Natural killer cell (primary cell): ENCODE results near the gene NAB2. TPM values are rescaled to one million over a fixed set of nuclear protein-coding genes. Genes with fewer than 3 reads are reported as not detected.

Source experiments
- ATAC-seq, 3 donors: fragments of 150-1000 bp in 2 of 3; fragments of 200-7000 bp in 1 of 3; cut with Tn5 transposase; 1 replicate in 1 of 3; 2 replicates in 2 of 3; pipeline ENCODE4 v1.10.0; 2021; ENCODE audit warnings: mild to moderate bottlenecking in 2 of 3, moderate library complexity in 2 of 3
- DNase-seq, 2 donors: peaks; one replicate each; pipeline versions ENCODE4 v3.0.0 to v3.0.0-alpha.2; 2013 to 2021; ENCODE audit warnings: mixed read lengths in 1 of 2
- H3K27ac ChIP-seq: one replicate; pipeline ENCODE4 v1.5.1; 2013; ENCODE audit warnings: mild to moderate bottlenecking, low read length
- H3K27me3 ChIP-seq: one replicate; pipeline ENCODE4 v1.6.1; 2013; ENCODE audit warnings: low read length; ENCODE audit not compliant: control insufficient read depth, insufficient read depth
- H3K36me3 ChIP-seq: one replicate; pipeline ENCODE4 v1.6.1; 2013; ENCODE audit warnings: low read length; ENCODE audit not compliant: control insufficient read depth, insufficient read depth
- H3K4me1 ChIP-seq: one replicate; pipeline ENCODE4 v1.6.1; 2013; ENCODE audit warnings: low read length; ENCODE audit not compliant: control insufficient read depth, insufficient read depth
- H3K4me3 ChIP-seq: one replicate; pipeline ENCODE4 v1.5.1; 2013; ENCODE audit warnings: low read length
- H3K9me3 ChIP-seq: one replicate; pipeline ENCODE4 v1.6.1; 2013; ENCODE audit warnings: low read length; ENCODE audit not compliant: control insufficient read depth, insufficient read depth
- H3K27ac Mint-ChIP-seq, 2 donors: one replicate each; pipeline ENCODE4 v1.8.0; 2022; ENCODE audit warnings: mild to moderate bottlenecking in 2 of 2, mixed read lengths in 2 of 2, moderate library complexity in 1 of 2
- H3K27me3 Mint-ChIP-seq, 2 donors: one replicate each; pipeline ENCODE4 v1.8.0; 2022; ENCODE audit warnings: low read depth in 2 of 2, mixed read lengths in 2 of 2
- H3K36me3 Mint-ChIP-seq: one replicate; pipeline ENCODE4 v1.8.0; 2022; ENCODE audit warnings: mixed read lengths
- H3K4me1 Mint-ChIP-seq, 2 donors: one replicate each; pipeline ENCODE4 v1.8.0; 2022; ENCODE audit warnings: mixed read lengths in 2 of 2
- H3K4me3 Mint-ChIP-seq: one replicate; pipeline ENCODE4 v1.8.0; 2022; ENCODE audit warnings: mild to moderate bottlenecking, moderate library complexity, mixed read lengths
- H3K9me3 Mint-ChIP-seq, 2 donors: one replicate each; pipeline ENCODE4 v1.8.0; 2022; ENCODE audit warnings: mixed read lengths in 2 of 2
- WGBS: methylation state at CpG from one replicate; pipeline ENCODE4 v1.1.7; 2013; ENCODE audit warnings: missing lambda C conversion rate; ENCODE audit not compliant: insufficient coverage; 5-methylcytosine and 5-hydroxymethylcytosine counted together
- intact Hi-C: fragments of 100-400 bp; cut with micrococcal nuclease; formaldehyde crosslinking; loops from one replicate; pipeline ENCODE4 v1.14.2; 2022
- total RNA-seq, 4 donors: library from RNA; stranded (reverse); fragments of 120-200 nt in 1 of 4; gene quantifications; one replicate each; pipeline versions ENCODE4 v1.2.3 to v1.2.4, GENCODE V29; 2013 to 2022
- TF ChIP-seq, protein P1 (sequence below): fragments of 200-600 bp; IDR thresholded peaks from one replicate; pipeline ENCODE4 v1.8.0; 2022; ENCODE audit warnings: antibody characterized with exemption

NAB2 gene, protein sequence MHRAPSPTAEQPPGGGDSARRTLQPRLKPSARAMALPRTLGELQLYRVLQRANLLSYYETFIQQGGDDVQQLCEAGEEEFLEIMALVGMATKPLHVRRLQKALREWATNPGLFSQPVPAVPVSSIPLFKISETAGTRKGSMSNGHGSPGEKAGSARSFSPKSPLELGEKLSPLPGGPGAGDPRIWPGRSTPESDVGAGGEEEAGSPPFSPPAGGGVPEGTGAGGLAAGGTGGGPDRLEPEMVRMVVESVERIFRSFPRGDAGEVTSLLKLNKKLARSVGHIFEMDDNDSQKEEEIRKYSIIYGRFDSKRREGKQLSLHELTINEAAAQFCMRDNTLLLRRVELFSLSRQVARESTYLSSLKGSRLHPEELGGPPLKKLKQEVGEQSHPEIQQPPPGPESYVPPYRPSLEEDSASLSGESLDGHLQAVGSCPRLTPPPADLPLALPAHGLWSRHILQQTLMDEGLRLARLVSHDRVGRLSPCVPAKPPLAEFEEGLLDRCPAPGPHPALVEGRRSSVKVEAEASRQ
- 1 to 10 TPM; 4.2 to 7.0 (median 5.4) TPM for total RNA-seq
- total RNA-seq (2013) = 6.0 TPM

DNA sequence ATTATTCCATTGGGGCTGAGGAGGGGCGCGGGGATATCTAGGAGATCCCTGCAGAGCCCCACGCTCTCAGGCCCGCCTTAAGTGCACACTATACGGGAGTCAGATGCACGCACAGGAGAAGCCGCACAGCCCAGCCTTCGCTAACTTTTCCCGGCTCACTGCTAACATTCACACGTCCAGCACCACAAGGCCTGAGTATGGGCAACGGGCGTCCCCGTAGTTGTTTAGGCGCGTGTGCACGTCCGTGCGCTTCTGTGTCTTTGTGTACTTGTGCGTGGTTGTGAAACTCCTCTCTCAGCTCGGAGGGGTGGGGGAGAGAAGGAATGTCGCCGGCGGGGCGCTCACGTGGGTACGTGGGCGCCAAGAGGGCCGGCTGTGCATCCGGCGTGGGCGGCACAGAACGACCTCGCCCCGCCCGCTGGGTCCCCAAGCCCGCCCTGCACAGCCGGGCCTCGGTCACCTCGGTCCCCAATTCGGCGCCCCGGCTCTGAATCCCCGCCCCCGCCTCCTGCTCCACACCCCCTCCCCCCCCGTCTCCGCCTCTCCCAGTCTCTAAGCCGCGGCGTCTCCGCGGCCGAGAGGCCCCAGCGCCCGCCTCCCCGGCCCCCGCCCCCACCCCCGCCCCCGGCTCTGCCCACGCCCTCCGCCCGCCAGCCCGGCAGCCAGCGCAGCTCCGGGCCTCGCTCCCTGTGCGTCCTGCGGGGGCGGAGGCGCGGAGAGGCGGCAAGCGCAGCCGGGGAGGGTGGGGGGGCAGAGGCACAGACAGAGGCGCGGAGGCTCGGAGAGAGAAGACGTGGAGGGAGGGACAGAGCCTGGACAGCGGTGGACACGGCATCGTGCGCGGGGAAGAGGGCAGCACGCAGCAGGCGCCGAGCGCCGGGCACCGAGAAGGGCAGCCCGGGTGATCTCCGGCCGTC, at the start of gene NAB2:
TSS of gene NAB2 (plus strand) at position 761 of the 917 bp plus-strand sequence. CDS start 158 bp downstream, outside the sequence.
- DNase-seq (peak; percentile 84 to 97), ATAC-seq (peak; percentile 73 to 90 (median 81))
- Mint-ChIP-seq H3K9me3 (no peaks in the 10 kb centered on the region), H3K36me3 (no peaks in the 10 kb centered on the region), H3K4me1 (peaks cover 25 to 42% of the 10 kb centered on the region in 2 donors), H3K27ac (peak within 1 kb of the TSS; percentile 92 to 95), H3K27me3 (no peaks in the 10 kb centered on the region), H3K4me3 (peak within 1 kb of the TSS; percentile 90)
- peaks cover 1% of the 10 kb centered on the region for H3K36me3 ChIP-seq
- intact Hi-C loops = loop anchor here (1.0 kb wide), 1 partner anchor 9 kb away; no protein-coding TSS in a partner anchor
- peaks cover 45% of the 10 kb centered on the region for H3K4me1 ChIP-seq
- H3K9me3 ChIP-seq = no peaks in the 10 kb centered on the region
- H3K27me3 ChIP-seq = no peaks in the 10 kb centered on the region
- TF ChIP-seq, protein P1, sequence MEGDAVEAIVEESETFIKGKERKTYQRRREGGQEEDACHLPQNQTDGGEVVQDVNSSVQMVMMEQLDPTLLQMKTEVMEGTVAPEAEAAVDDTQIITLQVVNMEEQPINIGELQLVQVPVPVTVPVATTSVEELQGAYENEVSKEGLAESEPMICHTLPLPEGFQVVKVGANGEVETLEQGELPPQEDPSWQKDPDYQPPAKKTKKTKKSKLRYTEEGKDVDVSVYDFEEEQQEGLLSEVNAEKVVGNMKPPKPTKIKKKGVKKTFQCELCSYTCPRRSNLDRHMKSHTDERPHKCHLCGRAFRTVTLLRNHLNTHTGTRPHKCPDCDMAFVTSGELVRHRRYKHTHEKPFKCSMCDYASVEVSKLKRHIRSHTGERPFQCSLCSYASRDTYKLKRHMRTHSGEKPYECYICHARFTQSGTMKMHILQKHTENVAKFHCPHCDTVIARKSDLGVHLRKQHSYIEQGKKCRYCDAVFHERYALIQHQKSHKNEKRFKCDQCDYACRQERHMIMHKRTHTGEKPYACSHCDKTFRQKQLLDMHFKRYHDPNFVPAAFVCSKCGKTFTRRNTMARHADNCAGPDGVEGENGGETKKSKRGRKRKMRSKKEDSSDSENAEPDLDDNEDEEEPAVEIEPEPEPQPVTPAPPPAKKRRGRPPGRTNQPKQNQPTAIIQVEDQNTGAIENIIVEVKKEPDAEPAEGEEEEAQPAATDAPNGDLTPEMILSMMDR = no peak
- 0% methylated on average over 73 of the region's 91 CpGs for WGBS
- peak within 1 kb of the TSS; percentile 71 for H3K4me3 ChIP-seq
- peak within 1 kb of the TSS; percentile 100 for H3K27ac ChIP-seq

DNA sequence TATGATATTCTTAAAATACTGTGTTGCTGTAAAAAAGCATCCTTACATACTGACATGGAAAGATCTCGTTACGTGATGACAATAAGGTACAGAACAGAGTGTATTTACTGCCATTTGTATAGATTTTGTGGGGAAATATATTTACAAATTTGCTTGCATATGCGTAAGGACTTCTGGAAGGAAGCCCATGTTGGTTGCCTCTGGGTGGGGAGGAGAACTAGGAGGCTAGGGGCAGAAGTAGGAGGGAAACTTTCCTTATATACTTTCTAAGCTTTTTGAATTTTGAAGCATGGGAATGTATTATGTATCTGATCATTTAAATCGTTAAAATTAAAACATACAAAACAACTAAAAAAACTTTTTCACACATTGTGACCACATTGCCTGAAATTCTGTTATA, 48.7 kb upstream of the NAB2 start:
- Histone ChIP-seq H3K4me1 (no peaks in the 10 kb centered on the region), H3K9me3 (no peaks in the 10 kb centered on the region), H3K4me3 (no peak overlapping the region), H3K27ac (no peak overlapping the region), H3K27me3 (no peaks in the 10 kb centered on the region), H3K36me3 (no peaks in the 10 kb centered on the region)
- Mint-ChIP-seq H3K27me3 (peaks cover 12 to 19% of the 10 kb centered on the region in 2 donors), H3K4me3 (no peak overlapping the region), H3K36me3 (no peaks in the 10 kb centered on the region), H3K27ac (no peak overlapping the region), H3K4me1 (no peaks in the 10 kb centered on the region), H3K9me3 (no peaks in the 10 kb centered on the region)
- TF ChIP-seq, protein P1 = no peak
- DNase-seq (no peak), ATAC-seq (no peak)
- 97% methylated on average over 3 of the region's 4 CpGs for WGBS
- intact Hi-C loops = no loop called here

DNA sequence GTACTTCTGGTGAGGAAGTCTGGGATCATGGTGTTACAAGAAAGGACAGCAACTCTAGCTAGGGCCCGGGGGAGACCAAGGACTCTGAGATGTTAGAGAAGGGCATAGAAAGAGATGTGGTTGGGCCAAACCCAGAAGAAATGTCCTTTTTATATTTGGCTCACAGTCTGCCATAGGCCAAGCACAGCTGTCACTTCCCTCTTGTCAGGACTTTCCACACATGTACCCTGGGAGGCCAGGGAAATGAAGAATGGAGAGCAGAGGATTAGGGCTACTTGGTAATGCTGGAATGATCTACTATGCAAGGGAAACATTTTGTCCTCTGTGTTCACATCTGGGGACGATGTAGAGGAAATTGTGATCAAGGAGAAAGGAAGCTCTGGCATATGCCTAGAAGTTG, 48.2 kb upstream of the NAB2 start:
- Histone ChIP-seq H3K4me3 (no peak overlapping the region), H3K27ac (no peak overlapping the region), H3K9me3 (no peaks in the 10 kb centered on the region), H3K4me1 (no peaks in the 10 kb centered on the region), H3K27me3 (peaks cover 2% of the 10 kb centered on the region), H3K36me3 (no peaks in the 10 kb centered on the region)
- no peak for ATAC-seq
- Mint-ChIP-seq H3K4me3 (no peak overlapping the region), H3K9me3 (no peaks in the 10 kb centered on the region), H3K36me3 (no peaks in the 10 kb centered on the region), H3K27ac (no peak overlapping the region), H3K27me3 (peaks cover 16 to 24% of the 10 kb centered on the region in 2 donors), H3K4me1 (no peaks in the 10 kb centered on the region)
- TF ChIP-seq, protein P1 = no peak
- intact Hi-C loops = no loop called here
- DNase-seq = no peak
- 50% methylated on average over 2 of the region's 2 CpGs for WGBS
